GM18858 (cell line): Measurements from ENCODE around the gene PGF.

Experiments
- ATAC-seq: cut with Tn5 transposase; IDR thresholded peaks from one replicate; pipeline ENCODE4 v1.9.1; 2021; ENCODE audit not compliant: unreplicated experiment

Gene PGF

DNA sequence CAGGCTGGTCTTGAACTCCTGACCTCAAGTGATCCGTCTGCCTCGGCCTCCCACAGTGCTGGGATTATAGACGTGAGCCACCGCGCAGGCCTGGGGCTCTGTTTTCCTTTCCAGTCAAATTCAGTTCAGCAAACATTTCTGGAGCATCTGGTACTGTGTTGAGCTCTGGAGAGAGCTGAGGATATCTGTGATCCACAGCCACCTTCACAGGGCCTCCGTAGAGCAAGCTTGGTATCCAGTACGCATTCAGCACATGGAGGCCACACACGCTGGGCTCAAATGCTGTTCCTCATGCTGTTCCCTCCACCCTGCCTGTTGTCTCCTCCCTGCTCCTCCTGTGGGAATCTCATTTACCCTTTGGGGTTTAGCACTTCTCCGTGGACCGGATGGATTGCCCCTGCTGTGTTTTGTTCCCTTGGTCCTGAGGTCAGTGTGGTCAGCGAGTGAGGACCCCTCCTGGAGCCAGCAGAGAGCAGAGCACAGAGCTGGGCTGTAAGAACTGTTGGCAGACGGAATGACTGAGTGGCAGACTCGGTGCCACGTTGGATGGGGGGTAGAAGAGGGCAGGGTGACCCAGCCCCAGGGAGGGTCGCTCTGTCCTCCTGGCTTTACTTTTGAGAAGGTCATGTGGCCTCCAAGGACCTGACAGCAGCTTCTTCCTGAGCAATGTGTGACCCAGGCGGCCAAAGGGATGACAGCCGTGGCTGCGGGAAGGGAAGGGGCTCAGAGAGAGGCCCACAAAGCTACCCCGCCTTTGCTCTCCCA, 33.2 kb downstream of the PGF start:
- no peak for ATAC-seq

DNA sequence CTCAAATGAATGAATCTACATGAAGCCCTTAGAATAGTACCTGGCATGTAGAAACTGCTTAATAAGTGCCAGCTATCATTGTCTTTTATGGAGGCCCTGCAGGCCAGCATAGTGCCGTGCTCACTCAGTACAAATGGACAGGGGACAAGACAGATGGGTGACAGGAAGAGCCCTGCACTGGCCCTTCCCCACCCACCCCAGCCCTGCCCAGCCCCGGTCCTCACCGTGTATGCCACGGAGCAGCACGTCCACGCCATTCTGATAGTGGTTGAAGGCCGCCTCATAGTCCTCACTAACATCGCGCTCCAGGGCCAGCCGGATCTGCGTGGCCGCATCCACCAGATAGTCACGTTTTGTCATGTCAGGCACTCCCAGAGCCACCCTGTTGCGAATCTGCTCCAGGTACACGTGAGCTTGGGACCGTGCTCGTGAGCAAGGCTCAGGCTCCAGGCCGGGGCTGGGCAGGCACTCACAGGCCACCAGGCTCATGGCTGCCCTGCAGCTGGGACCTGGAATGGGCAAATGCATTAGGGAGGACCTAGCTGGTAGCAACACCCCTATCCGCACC, 34.3 kb downstream of the PGF start:
- no peak for ATAC-seq

DNA sequence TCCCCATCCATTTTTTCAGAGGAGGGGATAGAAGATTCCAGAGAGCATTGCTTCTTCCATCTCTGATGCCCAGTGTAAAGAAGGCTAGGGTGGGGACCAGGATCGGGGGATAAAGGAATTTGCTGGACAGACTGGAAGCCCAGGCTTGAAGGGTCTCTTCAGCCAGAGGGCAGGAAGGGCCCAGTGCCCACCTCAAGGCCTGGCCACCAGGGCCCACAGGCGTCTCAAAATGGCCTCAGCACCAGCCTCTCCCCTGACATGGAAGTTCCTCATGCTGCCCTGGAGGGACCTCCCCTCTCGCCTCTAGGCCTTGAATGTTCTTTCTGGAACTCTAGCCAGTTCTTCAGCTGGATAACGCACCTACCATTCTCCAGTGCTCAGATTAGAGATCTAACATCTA, 35.1 kb downstream of the PGF start:
- ATAC-seq, result no peak

DNA sequence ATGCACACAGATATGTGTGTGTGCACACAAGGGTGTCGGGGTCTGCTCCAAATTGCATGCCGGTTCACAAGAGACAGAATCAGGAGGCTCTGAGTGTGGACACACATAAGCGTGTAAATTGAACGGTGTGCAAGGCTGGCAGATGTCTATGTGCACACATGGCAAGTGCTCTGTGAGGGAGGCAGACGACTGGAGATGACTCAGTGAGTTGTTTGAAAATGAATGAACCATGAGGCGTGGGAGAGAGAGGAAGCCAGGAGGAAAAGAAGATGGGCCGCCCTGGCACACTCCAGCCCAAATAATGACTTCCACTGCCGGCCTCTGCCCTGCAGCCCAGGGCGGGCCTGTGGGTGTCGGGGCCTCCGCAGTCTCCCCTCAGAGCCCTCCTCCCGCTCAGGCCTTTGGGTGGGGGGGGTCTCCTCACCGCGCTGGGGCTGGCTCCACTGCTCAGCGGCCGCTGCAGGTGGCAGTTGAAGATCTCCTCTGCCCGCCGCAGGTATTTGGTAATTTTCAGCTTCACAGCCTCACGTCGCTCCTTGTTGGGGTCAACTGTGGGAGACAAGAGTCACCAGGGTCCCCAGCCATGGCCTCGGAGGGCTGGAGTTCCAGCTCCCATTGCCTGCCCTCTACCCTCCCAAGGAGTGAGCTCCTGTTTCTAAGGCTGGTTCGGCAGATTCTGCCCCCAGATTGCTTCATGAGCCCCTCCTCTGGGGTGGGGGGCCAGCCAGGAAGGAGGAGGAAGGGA, 35.8 kb downstream of the PGF start:
- ATAC-seq, result no peak

DNA sequence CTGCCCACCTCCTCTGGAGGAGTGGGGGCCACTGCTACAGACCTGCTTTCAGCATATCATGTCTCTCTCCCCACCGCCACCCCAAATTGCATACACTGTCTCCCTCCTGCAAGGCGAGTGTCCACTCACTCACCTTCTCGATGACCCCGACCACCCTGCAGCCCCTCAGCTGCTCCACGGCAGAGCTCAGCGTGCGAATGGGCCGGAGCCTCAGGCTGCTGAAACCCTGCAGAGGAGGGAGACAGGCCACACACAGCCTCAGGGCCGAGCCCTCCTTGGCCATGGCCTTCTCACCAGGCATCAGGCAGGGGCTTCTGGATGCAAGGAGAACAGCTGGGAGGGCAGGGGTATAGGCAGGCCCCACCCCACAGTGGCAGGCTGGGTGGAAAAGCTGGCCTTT, 37.0 kb downstream of the PGF start:
- ATAC-seq, result no peak

DNA sequence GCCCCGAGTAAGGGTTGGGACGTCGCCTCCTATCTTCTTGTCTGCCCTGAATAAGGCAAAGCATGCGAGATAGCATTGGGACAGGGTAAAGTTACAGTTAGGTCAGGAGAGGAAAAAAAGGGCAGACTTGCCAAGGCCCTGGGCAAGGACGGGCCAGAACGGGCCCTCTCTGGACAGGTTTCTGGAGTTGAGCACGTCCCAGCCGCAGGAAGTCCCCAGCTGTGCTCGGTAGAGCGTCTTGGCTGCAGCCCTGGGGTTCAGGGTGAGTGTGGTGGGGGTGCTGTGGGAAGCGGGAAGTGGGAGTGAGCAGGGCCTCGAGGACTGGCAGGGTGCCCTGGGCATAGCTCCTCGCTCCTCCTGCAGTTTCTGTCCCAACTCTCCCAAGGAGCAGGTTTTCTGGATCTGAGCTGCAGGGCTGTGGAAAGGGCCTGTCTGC, 37.7 kb downstream of the PGF start:
- no peak for ATAC-seq

DNA sequence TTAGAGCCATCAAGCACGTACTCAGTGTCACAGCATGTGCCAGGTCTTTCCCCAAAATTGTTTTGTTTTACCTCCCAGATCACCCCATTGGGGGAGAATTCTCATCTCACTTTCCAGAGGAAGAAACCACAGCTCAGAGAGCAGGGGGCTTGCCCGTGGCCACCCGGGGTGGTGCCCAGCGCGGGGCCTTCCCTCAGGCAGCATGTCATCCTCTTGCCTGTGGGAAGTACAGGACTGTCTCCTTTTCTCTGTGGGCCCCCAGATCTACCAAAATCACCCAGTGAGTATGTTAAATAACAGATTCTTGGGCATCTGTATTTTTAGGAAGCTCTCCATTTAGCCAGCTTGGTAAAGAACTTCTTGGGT, 38.2 kb downstream of the PGF start:
- no peak for ATAC-seq

DNA sequence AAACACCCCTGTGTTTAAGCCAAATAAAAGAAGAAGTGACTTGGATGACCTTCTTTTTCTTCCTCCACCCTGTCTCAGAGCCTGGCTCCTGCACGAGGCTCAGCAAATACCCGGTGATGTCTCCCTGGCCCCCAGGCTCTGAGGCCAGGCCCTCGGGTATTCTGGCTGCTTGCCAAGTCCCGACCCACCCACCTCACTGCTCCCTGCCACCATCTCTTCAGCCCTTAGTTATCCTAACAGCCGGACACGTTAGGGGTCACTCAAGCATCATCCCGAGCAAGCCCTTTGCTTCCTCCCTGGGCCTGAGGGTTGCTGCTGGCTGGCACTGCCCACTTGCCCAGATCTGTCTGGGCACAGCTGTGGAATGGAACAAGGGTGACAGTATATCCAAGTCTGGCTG, 39.6 kb downstream of the PGF start:
- ATAC-seq, result no peak

DNA sequence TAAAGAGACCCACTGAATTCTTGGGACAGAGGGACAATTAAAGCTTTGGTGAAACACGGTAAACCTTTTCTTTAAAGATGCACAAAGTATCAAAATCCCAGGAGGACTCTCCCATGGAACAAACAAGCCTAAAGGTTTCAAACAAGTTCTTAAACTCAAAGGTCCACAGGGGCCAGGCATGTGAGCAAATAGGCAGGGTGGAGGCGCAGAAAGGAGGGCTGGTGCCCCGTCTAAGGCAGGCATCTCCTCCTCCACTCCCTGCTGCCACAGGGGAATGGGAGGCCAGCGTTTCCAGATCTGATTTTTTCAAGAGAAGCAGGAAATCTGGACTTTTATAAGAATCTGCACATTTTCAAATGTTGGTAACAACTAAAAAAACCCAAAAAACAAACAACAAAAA, 40.0 kb downstream of the PGF start:
- no peak for ATAC-seq

DNA sequence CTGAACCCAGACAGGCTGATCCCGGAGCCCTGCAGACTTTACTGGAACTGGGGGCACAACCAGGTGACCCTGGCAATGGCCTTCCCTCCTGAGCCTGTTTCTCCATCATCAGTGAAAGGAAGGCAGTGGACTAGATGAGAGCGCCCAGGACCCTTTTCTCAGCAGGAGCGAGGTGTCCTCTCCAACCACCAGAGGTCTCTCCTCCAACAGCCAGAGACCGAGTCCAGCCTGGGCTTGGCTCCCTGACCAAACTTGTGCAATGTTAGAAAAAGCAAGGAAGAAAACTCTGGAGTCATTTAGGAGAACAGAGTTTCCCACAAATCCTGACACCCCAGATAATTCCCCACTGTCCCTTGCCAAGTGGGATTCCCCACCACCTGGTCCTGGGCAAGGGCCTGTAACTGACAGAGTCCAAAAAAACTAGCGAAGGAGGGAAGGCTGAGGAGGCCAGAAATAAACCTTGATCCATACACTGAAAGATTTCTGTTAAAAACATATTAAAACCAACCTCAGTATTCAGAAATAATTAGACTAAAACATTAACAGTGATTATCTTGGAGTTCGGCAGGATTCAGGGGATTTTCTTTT, 41.3 kb downstream of the PGF start:
- no peak for ATAC-seq

DNA sequence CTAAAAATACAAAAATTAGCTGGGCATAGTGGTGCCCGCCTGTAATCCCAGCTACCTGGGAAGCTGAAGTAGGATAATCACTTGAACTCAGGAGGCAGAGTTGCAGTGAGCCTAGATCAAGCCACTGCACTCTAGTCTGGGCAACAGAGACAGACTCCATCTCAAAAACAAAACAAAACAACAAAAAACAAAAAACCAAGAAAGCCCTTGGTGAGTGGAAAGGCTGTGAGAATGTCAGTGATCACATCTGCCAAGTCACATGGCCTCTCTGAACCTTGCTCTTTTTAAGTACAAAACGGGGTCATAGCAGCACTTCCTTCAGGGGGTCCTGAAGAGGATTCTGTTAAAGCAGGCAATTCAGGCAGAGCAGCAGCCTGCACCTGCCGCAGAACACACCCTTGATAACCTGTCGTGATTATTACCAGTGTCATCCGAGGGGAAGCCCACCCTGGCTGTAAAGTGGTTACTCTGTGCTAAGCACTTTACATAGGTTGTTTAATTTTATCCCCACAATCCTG, 41.9 kb downstream of the PGF start:
- ATAC-seq, result no peak

DNA sequence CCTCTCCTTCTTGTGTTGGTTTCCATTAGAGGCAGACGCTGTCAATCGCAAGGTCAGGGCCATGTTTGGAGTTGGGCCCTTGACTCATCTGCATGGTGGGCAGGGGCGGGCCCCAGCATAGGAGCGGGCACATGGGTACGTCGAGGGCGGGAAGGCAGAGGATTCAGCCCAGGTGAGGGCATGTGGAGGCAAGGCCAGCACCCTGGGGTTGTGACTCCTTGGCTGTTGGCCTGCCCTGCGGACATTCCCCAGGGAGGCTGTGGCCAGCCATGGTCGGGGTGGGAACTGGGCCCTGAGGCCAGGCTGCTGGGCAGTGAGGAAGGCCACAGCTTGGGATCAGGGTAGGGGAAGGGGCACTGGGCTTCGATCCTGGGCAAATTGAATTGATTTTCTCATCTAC, 42.6 kb downstream of the PGF start:
- ATAC-seq, result no peak

DNA sequence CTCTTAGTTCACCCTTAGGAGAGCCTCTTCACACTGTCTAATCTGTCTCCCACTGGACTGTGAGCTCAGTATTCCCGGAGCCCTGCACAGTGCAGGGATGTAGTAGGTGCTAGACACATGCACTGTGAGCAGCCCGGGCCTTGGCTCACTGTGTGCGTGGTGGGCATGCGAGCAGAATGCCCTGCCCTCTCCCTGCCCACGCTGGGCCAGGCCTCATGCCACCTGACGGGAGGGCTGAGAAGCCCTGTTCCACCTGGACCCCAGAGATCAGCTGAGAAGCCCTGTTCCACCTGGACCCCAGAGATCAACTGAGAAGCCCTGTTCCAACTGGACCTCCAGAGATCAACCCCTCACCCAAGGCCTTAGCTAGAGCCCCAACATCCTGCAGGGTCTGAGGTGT, 43.3 kb downstream of the PGF start:
- no peak for ATAC-seq

DNA sequence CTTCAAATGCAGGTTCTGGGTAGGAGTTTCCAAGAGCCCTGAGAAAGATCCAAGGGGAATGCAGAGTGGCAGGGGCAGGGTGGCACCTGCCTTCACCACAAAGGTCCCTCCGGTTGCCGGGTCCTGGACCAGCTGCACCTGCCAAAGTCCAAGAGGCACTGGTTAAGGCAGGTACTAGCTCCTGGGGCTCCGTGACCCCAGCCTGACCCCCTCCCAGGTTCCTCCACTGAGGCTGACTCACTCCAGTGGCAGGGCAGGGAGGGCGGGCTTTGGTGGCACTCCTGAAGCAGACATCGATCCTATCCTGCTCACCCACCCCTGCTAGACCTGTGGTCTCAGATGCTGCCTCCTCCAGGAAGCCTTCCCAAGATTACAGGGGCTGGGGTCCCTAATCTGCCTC, 43.7 kb downstream of the PGF start:
- ATAC-seq, result no peak

DNA sequence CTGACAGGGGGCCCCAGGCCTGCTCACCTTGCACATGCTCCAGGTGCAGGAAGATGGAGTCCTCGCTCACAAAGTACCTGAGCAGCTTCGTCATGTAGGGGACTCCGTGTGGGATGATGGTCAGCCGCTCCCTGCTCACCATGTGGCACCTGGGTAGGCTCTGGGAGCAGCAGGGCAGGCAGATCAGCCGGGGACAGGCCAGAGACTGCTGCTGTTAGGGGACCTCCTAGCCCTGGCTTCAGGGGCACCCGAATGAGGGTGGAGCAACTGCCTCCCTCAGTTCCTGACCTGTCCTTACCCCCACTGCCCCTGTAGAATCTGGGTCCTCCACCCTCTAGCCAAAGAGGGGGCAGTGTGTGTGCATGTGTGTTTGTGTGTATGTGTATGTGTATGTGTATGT, 44.2 kb downstream of the PGF start:
- ATAC-seq, result no peak

DNA sequence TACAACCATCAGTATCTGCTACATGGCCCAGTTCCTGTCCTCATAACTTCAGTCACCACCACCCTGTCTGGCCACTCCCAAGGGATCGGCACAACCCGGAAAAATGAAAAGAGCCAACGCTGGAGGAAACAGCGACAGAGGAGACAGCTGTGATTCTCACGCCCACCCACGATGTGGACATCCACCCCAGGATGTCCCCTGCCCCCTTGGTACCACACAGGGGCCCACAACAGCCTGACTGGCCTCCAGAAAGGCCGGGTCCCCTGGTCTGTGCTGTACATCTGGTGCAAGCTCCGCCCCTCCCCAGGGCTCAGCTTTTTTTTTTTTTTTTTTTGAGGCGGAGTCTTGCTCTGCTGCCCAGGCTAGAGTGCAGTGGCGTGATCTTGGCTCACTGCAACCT, 44.8 kb downstream of the PGF start:
- no peak for ATAC-seq

DNA sequence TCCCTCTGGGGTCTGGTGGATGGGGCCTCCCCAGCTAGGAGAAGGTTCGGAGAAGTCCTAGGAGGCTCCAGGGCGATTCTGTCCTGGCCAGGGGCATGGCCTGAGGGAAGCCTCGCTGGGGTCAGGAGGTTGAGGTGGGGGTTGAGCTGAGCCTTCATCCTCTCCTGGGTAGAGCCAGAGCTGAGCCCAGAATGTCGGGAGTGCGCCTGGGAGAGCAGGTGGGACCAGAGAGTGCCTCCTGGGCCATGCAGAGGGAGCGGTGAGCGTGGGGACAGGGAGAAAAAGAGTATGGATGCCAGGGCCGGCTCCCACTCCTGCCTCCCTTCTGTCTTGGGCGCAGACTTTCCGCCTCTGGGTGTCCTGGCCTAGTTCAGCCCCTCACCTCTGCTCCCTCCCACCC, 45.5 kb downstream of the PGF start:
- ATAC-seq, result no peak

DNA sequence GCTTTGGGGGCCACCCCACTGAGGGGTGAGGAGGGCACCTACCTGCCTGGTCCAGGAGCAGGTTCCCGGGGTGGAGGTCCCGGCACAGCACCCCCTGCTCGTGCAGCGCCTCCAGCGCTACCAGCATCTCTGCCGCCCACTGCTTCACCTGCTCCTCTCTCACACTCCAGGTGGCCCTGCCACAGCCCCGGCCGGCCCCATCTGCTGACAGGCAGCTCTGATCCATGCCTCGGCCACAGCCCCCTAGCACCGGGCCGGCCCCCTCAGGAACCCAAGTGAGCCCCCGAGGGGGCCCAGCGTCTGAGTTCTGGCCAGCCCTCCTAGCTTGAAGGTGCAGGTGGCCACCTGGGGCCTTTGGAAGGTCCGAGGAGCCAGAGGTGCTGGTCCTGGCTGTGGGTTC, 45.9 kb downstream of the PGF start:
- no peak for ATAC-seq

DNA sequence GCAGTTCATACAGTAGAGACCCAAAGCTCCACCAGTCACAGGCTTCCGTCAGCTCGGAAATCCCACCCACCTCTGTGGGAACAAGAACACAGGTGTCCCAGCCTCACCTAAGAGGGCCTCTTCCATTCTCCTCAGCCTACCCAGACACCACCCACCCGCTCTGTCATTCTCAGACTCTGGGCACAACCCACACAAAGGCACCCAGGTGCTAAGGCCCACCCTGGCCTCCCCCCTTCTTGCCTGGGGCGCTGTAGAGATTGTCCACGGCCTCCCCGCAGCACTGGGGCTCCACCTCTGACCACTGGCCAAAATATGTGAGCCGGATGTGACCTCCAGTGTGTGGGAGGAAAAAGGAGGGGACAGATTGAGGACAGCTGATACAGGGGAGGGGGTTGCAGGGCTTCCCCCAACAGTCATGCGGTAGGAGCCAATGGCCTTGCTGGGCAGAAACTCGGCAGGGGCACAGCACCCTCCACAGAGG, 46.5 kb downstream of the PGF start:
- ATAC-seq, result no peak

DNA sequence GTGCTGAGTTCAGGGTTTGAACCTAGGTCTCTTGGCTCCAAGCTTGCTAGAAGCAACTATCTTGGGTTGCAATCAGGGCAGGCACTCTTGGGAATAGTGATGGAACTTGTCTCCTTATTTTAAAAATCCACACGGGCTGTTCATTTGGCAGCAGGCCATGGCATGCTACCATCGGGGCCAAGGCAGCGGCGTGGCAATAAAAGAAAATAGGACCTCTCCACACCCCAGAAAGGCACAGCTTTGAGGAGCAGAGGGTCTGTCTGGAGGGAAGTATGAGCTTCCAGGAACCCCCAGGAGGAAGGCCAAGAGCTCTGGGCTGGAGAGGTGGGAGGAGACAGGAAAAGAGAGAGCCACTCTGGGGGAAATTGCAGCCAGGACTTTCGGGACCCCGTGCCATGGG, 47.7 kb downstream of the PGF start:
- ATAC-seq, result no peak

DNA sequence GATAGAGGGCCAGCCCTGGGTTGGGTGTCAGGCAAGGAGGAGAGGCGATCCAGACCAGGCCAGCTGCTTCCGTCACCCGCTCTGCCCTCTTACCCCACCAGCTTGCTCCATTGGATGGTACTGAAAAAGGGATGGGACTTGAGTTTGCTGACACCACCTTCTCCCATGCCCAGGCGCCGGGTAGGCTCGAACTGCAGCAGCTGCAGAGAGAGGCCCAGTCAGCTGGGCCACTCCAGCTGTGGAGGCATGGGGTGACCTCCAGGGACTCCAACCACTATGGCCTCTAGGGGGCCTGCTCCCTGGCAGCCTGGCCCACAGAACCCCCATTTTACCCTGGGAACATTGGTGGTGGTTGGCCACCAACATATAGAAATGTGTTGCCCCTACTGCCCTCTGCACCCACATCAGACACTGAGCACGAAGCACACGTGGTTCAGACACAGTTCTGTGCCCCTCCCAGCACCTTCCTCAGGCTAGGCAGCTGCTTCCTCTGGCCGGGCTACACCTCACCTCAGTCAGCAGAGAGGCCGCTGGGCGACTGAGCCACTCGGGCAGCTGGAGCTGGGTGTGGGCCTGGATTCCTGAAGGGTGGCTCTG, 48.4 kb downstream of the PGF start:
- no peak for ATAC-seq
